Umbilical cord (tissue), 2 donors: ENCODE measurements around the gene CCDC74A. TPM values are rescaled to one million over a fixed set of nuclear protein-coding genes. Genes with fewer than 3 reads are reported as not detected.
"Not testable (repeated sequence)": the region's sequence is repeated elsewhere in the genome, so short reads cannot be mapped to it uniquely, and the experiment has no call there.

Source experiments
- DNase-seq: peaks from one replicate; pipeline ENCODE4 v3.0.0-alpha.2; 2015; ENCODE audit warnings: low spot score
- total RNA-seq: library from RNA; depleted of rRNA; stranded (reverse); fragments of >200 nt; gene quantifications from one replicate; pipeline ENCODE4 v1.2.3, GENCODE V29; 2014; ENCODE audit warnings: low replicate concordance; ENCODE audit not compliant: insufficient read depth

Gene CCDC74A
- total RNA-seq, 1 donor from 2014 or later = not detected

GRCh38 chr2:131528981-131529863, 1.5 kb downstream of the CCDC74A start:
- DNase-seq = not testable (repeated sequence)

- DNase-seq = not testable (repeated sequence)
Observed at GRCh38 chr2:131529864-131530445, 2.3 kb downstream of the CCDC74A start.

- not testable (repeated sequence) for DNase-seq
Observed at GRCh38 chr2:131530626-131531344, 3.1 kb downstream of the CCDC74A start.

DNA sequence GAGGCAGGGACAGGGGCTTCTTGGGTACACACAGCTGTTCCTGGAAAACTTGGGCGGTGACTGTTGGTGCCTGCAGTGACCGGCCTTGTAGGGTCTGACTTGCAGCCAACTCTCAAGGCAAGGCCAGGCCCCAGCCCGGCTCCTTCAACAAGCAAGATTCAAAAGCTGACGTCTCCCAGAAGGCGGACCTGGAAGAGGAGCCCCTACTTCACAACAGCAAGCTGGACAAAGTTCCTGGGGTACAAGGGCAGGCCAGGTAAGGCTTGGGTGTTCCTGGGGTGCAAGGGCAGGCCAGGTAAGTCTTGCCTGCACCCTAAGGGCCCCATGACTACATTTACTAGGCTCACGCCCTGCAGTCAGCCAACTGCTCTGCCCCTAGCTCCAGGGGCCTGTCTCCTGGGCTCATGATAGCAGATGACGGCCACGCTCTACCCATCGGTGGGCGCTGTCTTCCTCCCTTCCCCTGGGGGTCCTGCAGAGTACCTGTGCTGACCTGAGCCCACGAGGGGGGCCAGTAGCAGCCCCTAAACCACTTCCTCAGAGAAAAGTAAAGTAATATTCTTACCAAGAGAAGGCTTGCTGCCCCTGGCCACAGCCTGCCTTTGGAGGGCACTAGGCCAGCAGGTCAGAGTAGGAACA, 4.0 kb downstream of the CCDC74A start:
- not testable (repeated sequence) for DNase-seq

DNA sequence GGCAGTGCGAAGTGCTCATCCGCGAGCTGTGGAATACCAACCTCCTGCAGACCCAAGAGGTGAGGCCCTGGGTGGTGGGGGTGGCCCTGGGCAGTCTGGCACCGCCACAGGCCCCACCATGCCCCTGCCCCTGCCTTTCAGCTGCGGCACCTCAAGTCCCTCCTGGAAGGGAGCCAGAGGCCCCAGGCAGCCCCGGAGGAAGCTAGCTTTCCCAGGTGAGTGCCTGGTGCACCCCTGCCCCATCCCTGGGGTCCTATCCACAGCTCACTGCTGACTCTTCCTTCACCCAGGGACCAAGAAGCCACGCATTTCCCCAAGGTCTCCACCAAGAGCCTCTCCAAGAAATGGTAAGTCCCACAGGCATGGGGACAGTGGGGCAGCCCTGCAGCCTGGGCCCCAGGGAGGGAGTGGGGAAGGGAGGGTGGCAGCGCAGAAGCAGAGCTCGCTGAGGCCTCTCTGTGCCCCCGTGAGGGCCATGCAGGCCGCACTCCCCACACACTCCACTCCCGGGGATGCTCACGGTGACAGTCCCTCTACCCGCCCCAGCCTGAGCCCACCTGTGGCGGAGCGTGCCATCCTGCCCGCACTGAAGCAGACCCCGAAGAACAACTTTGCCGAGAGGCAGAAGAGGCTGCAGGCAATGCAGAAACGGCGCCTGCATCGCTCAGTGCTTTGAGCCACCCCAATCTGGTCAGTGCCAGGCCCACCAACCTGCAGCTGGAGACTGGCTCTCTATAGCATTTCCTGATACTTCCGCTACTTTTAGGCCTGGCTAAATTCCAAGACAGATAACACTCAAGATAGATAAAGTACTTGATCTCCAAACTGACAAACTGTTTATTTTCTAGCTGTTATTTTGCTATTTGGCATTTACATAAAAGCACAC, 5.3 kb downstream of the CCDC74A start:
- not testable (repeated sequence) for DNase-seq

- not testable (repeated sequence) for DNase-seq
Observed at GRCh38 chr2:131533609-131534316, 6.1 kb downstream of the CCDC74A start.

- DNase-seq = not testable (repeated sequence)
Observed at GRCh38 chr2:131534317-131534672, 6.6 kb downstream of the CCDC74A start.

DNA sequence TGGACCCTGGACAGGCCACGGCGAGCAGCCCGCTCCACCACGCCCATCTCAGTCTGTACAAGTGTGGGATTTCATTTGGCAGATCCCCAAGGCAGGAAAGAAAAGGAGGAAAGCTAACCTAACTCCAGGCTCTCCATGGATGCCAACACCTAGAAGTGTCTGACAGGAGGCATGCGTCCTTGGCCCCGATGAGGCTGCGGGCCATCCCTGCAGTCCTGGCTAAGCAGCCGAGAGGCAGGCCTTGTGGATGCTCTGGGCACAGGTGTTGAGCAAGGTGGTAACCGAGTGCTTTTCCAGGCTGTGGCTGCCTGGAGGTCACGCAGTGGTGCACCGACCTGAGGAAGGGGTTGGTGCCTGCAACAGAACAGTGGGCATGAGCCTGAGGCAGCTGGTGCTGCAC, 7.3 kb downstream of the CCDC74A start:
- not testable (repeated sequence) for DNase-seq

- no peak for DNase-seq
Observed at GRCh38 chr2:131535526-131535925, 7.8 kb downstream of the CCDC74A start.

DNA sequence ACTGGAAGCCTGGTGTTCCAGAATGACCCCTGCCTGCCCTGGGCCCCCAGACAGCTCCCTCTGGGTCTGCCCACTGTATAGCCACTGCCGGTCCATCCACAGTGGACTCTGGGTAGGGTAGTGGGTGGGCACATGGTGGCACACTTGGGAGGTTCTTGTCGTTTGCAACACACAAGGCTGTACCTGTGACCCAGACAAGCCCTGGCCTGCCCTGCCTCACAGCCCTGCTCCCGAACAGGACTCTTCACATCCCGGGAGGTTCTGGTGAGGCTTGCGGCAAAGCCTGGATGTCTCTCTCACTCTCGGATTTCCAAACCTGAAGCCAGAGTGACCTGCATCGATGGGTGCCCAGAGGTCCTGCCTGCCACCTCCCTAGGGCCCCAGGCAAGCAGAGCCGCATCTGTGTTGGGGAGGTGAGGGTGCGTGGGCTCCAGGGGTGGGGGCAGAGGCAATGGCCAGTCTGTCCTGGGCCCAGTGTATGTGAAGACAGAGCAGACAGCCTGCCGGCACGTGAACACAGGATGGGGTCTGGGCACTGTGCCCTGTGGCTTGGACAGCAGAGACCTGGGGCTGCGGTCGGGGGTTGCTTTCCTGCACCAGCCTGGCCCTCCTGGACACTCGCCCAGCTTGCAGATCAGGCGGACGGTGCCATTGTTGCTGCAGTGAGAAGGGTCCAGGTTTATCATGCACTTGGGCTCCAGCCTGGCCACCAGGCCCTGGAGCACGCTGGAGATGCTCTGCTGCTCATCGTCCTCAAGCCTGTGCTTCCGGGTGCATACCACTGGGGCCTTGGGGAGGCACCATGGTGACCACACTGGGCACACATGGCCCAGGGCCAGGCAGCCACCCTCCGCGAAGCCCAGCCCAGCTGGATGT, 8.5 kb downstream of the CCDC74A start:
- DNase-seq = not testable (repeated sequence)

- DNase-seq = not testable (repeated sequence)
Observed at GRCh38 chr2:131536841-131537240, 9.2 kb downstream of the CCDC74A start.

GRCh38 chr2:131538856-131539255, 11.2 kb downstream of the CCDC74A start:
- DNase-seq = not testable (repeated sequence)

GRCh38 chr2:131542438-131543384, 15.0 kb downstream of the CCDC74A start:
- DNase-seq = no peak

DNA sequence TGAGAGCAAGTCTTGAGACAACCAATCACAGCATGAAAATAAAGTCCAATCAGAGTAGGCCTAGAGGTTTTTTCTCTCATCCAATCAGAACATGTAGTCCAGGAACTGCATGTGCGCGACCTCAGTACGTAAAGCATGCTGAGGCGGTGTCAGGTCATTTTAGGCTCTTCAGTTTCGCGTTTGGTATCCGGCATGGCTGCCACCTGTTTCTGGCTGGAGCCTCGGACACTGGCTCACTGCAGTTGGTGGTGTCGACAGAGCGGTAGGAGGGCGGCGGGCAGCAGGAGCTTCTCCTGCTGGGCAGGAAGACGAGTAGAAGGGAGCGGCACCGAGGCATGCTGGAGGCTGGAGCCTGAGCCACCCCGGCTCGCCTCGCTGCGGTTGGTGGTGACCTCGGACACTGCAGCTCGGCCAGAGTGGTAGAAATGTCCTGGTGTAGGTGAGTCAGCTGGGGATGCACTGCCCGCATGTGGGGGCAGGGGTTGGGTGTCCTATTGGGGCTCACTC, 15.8 kb downstream of the CCDC74A start:
- DNase-seq = no peak

DNA sequence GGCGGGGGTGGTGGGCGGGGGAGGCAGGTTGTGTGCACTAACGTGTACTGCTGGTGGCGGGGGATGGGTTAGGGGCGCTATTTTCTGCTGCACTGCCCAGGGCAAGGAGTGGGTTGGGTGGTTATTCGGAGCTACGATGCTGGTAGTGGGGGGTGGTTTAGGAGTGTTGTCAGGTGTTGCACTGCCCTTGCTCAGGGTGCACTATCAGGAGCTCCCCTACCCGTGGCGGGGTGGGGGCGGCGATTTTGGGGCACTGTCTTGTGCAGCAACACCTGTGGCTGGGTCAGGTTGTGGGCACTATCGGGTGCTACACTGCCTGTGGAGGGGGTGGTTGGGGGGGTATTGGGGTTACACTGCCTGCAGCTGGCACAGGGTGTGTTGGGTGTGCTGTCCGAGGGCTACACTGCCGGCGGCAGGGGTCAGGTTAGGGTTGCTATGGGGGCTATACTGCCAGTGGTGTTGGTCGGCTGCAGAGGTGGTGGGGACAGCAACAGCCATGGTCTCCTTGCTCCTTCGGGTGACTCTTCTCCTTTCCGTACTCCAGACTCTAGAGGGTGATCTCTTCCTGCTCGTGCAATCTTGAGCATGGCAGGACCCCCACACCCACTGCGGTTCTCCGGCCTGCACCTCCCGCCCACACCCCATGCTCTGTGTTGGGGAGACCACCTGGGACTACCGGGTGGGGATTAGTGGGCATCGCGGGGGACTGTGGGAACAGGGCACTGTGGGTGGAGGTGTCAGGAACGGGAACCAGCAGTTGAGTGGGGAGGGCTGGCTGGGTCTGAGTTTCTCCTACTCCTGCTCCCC, 16.5 kb downstream of the CCDC74A start:
- not testable (repeated sequence) for DNase-seq

- not testable (repeated sequence) for DNase-seq
Observed at GRCh38 chr2:131544813-131545165, 17.1 kb downstream of the CCDC74A start.

DNA sequence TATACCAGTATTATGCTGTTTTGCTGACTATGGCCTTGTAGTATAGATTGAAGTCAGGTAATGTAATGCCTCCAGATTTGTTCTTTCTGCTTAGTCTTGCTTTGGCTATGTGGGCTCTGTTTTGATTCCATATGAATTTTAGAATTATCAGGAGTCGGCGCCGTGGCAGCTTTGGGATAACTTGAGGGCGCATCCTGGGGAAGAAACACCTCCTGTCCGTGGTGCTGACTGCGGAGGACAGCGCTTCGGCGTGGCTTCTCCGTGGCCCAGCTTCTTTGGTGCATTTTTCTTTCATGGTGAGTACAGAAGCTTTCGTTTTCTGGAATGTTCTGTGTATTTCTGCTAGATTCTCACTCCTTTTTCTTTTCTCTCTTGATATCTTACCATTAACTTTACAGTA, 25.2 kb downstream of the CCDC74A start:
- DNase-seq = no peak
